Embryonic facial prominence (tissue), 1 donor: ENCODE measurements around the gene NSL1.

Experiments
- DNase-seq: peaks from one replicate; pipeline ENCODE4 v3.0.0-alpha.2; 2016; ENCODE audit errors: extremely low spot score

Gene NSL1

GRCh38 chr1:212703991-212704564 is 87.5 kb downstream of the NSL1 start:
- DNase-seq = no peak

GRCh38 chr1:212702672-212703071 is 88.9 kb downstream of the NSL1 start:
- DNase-seq = no peak

GRCh38 chr1:212701910-212702309 is 89.7 kb downstream of the NSL1 start:
- DNase-seq = no peak

DNA sequence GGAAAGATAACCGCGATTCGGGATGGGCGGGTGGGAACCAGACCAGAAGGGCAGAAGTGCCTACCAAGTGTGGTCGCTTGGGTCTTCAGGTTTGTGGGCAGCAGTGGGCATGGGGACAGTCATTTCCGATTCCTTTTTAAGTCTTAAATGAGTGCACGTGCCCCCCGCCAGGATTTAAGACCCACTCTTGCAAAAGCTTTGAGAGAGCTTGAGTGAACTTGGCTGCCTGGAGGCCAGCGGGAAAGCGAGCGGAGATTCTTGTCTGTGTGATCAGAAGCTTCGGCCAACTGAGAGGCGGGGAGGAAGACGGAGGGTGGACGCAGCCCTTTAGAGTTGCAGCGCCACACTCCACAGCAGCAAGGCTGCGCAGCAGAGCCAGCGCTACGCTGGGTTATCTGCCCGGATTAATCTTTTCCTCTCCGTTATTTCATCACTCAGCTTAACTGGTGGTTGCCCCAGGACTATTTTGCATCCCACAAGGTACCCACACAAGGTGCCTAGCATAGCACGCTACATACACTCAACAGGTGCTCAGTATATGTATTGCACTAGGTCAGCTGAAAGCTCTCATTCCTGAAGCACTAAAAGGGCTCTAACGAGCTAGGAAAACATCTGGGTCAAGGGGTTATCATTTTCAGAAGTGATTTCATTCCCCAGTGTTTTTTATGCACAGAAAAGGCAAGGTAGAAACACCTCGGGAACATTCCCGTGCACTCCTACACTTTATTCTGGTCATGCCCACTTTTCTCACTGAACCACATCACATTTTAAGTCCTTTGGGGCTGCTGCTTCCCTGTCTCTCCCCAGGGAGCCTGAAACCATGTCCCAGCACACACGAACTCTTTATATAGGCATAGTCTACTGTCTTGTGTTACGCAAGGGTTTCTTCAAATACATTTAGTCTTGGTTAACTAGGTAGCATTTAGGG is 90.4 kb downstream of the NSL1 start:
- no peak for DNase-seq

GRCh38 chr1:212700223-212700891 is 91.2 kb downstream of the NSL1 start:
- DNase-seq = no peak

- no peak for DNase-seq
Measured at GRCh38 chr1:212699625-212700222, 91.9 kb downstream of the NSL1 start, which contains the start of gene BATF3. TSS of gene BATF3 (minus strand) at chr1:212699840. CDS start at chr1:212699762, 78 bp downstream.

DNA sequence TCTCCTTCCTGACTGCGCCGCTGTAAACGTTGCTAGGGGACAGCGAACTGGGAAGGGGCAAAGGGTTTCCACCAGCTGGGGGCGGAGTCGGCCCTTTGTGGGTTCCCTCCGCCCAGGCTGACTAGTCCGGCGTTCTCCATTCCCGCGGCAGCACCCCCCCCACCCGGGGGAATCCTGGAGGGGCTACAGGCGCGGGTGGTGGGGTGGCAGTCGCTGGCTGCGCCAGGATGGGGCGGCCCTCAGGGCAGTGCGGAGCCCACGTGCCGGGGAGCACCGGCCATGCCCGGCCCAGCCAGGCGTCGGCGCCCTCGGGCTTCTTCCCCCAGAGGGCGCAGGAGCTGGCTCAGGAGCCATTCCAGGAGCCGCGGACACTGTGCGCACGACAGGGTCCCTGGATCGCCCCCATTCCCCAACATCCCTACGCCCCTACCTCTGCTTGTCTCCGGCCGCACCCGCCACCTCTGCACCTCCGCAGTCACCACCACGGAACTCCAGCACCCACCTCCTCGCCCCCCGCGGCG is 92.4 kb downstream of the NSL1 start:
- no peak for DNase-seq

DNA sequence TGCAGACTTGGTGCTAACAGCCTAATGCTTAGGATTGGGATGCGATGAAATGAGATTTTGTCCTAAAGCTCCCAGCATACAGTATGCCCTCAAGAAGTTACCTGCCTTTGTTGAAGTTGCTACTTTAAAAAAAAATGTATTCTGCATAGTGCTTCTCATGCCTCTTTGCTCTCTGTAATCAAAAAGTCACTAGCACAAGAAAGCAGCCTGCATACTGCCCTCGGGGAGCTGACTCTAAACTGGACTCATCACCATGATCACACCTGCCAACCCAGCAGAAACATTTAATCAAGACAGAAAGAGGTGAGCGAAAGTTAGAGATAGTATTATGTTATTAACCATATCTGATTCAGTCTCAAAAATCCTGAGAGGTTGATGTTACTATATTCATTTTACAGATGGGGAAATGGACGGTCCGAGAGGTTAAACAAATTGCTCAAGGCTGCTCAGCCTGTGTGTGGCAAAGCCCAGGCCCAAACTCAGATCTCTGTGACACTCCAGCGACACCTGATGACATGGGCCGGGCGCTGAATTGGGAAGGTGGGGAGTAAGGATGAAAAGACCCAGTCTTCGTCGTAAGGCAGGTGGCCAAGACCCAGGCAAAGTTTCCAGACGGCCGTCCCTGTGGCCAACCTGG is 93.0 kb downstream of the NSL1 start:
- DNase-seq = no peak

GRCh38 chr1:212696721-212697331 is 94.8 kb downstream of the NSL1 start:
- DNase-seq = no peak

DNA sequence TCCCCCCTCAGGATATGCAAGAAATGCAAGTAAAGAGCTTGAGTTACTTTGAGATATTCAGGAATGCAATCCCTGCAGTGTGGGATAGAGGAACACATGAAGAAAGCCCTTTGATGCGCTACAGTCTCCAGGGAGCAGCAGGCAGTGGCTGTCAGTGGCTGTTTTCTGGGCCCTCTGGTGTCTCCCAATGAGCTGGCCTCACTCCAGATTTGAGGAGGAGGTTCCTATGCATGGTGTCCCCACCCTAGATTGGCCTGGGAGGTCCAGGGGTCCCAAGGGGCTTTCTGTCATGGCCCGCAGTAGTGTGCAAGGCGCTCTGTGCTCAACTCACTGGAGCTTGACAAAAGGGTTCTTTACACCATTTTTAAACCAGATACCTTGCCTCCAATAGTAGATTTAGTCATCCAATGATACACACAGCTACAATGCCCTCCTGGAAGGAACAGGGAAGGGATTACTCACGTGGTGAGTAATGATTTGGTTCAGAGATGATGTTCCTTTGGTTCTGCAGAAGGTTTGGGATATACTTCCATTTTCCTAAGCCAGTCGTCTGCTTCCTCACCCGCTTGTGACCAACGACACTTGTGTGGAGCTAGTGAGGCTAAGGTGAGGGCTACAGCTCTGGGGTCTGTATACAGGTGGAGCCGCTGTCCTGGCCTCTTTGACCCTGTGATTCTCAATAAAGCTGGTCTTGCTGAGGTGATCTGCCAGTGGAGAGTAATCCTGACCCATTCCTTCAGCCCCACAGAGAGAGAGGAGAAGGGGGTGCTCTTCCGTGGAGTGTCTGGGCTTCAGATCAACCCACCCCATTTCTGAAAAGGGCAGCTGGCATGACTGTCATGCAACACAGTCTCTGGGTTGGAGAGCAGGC is 98.6 kb downstream of the NSL1 start:
- no peak for DNase-seq

- DNase-seq = no peak
Measured at GRCh38 chr1:212691561-212692071, 100.0 kb downstream of the NSL1 start.

DNA sequence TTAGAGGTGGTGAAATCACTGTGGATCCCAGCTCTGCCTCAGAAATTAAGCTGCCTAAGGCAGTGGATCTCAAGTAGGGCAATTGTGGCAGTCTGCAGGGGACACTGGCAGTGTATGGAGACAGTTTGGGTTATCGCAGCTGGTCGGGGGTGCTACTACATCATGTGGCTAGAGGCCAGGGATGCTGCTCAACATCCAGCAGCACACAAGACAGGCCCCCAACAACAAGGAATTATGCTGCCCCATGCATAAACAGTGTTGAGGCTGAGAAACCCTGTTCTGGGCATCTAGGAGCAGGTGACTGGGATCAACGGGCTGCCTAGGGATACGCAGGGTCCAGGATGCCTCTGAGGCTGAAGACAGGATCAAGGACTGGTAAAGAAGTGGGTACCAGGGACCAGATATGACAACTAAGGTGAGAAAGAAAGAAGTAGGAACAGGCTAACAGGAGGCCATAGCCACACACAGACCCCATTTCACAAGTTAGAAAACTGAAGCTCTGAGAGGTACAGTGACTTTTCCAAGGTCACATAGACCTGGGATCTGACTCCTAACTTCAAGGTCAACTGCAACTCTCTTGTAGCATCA is 100.7 kb downstream of the NSL1 start:
- DNase-seq = no peak

DNA sequence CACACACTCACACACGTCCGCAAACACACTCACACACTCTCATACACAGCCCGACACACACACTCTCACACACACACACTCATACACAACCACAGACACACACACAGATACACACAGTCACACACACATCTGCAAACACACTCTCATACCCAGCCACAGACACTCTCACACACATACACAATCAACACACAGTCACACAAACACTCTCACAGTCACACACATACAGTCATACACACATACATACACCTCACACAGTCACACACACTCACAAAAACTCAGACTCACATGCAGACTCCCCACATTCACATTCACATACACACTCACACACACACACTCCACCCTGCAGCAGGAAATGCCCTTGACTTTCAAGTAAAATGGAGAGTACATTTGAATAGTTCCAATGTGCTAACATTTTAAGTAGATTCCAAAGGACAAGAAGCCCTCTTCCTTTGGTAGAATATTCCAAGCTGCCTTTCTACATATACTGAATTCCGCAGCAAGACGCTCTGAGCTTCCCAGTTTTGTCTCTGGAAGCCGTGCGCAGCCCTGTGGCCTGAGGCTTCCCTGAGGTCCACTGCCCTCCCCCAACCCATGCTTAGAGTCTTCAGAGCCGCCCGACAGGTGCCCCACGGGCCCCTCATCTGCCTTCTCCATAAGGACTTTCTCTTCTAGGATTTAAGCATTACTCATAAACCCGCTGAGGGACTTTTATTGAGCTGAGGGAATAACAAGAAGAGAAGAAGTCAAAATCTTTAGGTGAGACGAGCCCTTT is 101.6 kb downstream of the NSL1 start:
- no peak for DNase-seq

DNA sequence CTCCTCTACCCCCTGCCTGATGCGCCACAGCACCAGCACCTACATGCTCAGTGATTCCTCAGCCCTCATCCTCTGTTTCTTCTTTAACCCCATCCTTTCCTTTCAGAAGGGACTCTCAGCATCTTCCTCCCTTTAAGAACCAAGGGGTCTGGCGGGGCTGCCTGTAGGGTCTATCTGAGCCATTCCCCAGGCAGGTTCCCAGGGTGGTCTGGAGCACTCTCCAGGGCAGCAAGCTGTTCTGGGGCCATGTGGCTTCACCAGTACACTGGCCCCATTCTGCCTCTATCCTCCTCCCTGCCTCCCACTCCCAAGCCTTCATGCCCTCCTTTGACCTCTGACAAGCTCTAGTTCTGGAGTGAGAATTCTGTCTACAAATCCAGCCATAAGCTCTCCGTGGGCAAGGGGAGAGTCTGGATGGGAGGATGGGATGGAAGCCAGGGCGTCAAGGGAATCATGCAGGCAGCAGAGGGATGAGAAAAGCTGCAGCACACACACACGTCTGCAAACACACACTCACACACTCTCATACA is 102.3 kb downstream of the NSL1 start:
- DNase-seq = no peak

DNA sequence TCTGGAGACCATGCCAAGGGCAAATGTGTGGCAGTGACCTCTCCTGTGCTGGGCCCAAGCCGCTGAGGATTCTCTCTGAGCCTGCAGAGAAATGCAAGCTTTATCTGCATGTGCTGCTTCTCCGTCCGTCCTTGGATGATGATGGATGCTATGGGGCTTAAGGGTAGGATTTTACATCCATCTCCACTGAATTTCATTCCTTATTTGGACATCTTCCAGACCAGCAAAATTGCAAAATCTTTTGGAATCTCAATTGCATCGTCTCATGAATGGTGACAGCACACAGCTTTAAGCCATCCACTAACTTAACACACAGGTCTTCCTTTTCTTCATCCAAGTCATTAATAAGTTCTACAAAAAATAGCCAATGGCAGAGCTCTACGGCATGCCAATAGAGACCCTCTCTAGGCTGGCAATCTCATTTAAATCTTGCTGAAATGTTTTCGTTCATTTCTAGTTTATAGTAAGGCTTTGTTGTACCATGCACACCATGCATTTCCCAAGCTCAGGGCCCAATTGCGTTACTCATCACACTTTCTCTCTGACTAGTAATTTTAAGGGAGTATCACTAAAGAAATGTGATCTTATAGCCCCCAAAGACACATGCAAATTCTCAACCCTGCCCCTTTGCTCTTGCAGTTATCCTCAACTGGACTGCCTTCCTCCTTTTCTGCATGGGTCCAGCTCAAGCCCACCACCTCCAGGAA is 103.1 kb downstream of the NSL1 start:
- no peak for DNase-seq

- no peak for DNase-seq
Measured at GRCh38 chr1:212687811-212688210, 103.8 kb downstream of the NSL1 start.

DNA sequence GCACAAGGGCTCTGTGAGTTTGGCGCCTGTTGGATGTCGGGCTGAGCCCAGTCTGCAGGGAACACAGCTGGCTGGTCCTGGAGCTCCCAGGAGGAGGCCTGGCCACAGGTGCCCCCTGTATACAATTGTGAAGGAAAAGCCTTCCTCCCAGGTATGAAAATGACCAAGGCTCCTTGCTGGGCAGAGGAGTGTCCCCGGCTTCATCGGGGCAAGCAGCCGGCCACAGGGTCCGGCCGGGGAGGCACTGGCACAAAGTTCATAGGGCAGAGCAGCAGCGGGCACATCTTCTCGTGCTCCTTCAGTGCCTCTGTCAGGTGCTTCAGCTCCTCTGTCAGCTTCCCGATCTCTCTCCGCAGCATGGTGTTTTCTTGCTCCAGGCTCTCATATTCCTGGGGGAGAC is 105.0 kb downstream of the NSL1 start:
- DNase-seq = no peak

DNA sequence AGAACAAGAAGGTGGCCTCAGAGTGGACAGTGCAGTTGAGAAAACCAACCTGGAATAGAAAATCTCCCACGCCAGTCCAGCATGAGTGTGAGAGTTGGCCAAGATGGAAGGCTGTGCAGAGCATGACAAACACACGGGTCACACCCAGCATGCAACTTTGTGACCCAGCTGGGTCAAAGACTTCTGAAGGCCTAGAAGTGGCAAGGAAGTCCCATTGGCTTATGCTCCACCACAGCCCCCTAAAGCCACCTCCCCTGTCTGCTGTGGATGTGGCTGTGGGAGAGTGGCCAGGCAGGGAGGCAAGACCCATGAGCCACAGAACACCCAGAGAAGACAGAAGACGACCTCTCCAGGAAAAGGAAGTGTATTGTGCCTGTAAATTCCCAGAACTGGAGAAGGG is 105.5 kb downstream of the NSL1 start:
- no peak for DNase-seq
